22Rv1 (cell line): ENCODE results near the gene MYMK.

ENCODE experiments used
- H3K27ac ChIP-seq: fragments of 450-650 bp; 2 replicates; pipeline ENCODE4 v1.5.1; 2017
- ZFX ChIP-seq: fragments of 450-650 bp; IDR thresholded peaks from 2 replicates; pipeline ENCODE4 v1.6.1; 2017; ENCODE audit warnings: antibody characterized with exemption, borderline replicate concordance
- TF ChIP-seq, protein P1 (sequence below): fragments of 450-650 bp; IDR thresholded peaks from 2 replicates; pipeline ENCODE4 v1.5.1; 2017; ENCODE audit warnings: mild to moderate bottlenecking

The MYMK gene

GRCh38 chr9:133467101-133467500 is 57.7 kb downstream of the MYMK start:
- TF ChIP-seq, protein P1, sequence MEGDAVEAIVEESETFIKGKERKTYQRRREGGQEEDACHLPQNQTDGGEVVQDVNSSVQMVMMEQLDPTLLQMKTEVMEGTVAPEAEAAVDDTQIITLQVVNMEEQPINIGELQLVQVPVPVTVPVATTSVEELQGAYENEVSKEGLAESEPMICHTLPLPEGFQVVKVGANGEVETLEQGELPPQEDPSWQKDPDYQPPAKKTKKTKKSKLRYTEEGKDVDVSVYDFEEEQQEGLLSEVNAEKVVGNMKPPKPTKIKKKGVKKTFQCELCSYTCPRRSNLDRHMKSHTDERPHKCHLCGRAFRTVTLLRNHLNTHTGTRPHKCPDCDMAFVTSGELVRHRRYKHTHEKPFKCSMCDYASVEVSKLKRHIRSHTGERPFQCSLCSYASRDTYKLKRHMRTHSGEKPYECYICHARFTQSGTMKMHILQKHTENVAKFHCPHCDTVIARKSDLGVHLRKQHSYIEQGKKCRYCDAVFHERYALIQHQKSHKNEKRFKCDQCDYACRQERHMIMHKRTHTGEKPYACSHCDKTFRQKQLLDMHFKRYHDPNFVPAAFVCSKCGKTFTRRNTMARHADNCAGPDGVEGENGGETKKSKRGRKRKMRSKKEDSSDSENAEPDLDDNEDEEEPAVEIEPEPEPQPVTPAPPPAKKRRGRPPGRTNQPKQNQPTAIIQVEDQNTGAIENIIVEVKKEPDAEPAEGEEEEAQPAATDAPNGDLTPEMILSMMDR = no peak
- no peak for TF ChIP-seq ZFX
- H3K27ac ChIP-seq = no peak overlapping the region

DNA sequence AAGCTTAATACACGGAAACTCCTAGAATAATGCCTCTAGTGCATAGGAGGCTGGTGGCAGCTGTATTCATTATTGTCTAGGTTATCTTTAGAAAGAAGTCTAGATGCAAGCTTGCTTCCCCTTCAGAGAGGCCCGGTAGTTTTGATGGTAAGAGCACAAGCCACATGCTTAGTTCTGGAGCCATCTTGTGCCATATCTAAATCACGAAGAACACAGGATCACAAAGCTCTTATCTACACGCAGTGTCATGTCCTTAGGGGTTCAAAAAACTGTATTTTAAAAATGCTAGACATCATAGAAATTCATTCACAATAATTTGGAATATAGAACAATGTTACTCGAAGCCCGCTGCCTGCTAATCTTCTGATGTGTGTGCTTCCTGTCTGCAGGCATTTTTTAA is 58.8 kb downstream of the MYMK start:
- H3K27ac ChIP-seq = no peak overlapping the region
- TF ChIP-seq, protein P1 = no peak
- no peak for TF ChIP-seq ZFX

DNA sequence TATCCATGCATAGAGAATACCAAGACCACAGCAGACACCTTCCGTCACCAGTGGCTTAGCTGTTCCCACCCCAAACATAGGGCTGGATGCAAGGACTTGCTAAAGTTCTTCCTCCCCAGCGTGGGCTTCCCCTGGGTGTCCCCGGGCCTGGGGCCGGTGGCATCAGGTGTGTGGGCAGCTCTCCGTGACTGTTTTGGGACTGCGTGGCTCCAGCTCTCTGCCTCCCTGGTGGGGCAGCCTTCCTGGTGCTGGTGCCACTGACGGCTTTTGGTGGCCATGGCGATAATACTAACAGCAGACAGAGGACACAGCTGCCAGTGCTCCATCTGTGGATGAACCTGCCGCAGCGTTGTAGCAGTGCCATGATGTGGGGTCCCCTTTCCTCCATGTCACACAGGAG is 60.1 kb downstream of the MYMK start:
- no peak for TF ChIP-seq ZFX
- TF ChIP-seq, protein P1 = no peak
- H3K27ac ChIP-seq = no peak overlapping the region
